Ascending aorta (tissue), 2 donors: ENCODE results near the gene SUSD3. TPM values are rescaled to one million over a fixed set of nuclear protein-coding genes. Genes with fewer than 3 reads are reported as not detected.

Source experiments
- DNase-seq, 2 donors: peaks; one replicate each; pipeline ENCODE4 v3.0.0-alpha.2; 2019; ENCODE audit warnings: low spot score in 2 of 2
- H3K27ac ChIP-seq, 2 donors: fragments of 200-600 bp; sonication (generic); one replicate each; pipeline ENCODE4 v1.5.1; 2016 to 2017; ENCODE audit warnings: mild to moderate bottlenecking in 1 of 2
- H3K27me3 ChIP-seq: fragments of 200-600 bp; sonication (generic); one replicate; pipeline ENCODE4 v1.5.1; 2017
- H3K36me3 ChIP-seq, 2 donors: fragments of 200-600 bp; sonication (generic); one replicate each; pipeline ENCODE4 v1.5.1; 2016
- H3K4me1 ChIP-seq, 2 donors: fragments of 200-600 bp; sonication (generic); one replicate each; pipeline ENCODE4 v1.5.1; 2016 to 2017; ENCODE audit warnings: mild to moderate bottlenecking in 1 of 2
- H3K4me3 ChIP-seq, 2 donors: fragments of 200-600 bp; sonication (generic); one replicate each; pipeline ENCODE4 v1.5.1; 2016 to 2017; ENCODE audit warnings: mild to moderate bottlenecking in 1 of 2
- H3K9me3 ChIP-seq, 2 donors: fragments of 200-600 bp; sonication (generic); one replicate each; pipeline ENCODE4 v1.5.1; 2016
- CTCF ChIP-seq, 3 experiments: fragments of 200-600 bp in 2 of 3; fragments of 450-650 bp in 1 of 3; sonication (generic) in 2 of 3; IDR thresholded peaks; one replicate each; pipeline ENCODE4 v1.5.1; 2016 to 2019; ENCODE audit warnings: antibody characterized with exemption in 3 of 3, mild to moderate bottlenecking in 1 of 3, moderate library complexity in 1 of 3
- intact Hi-C: fragments of 100-400 bp; cut with DNase I; formaldehyde crosslinking; loops from one replicate; pipeline ENCODE4 v1.15.1; 2023
- total RNA-seq: library from RNA; depleted of rRNA; stranded (reverse); fragments of >200 nt; gene quantifications from one replicate; pipeline ENCODE4 v1.1.0, GENCODE V29; 2016

The SUSD3 gene
- total RNA-seq, 1 donor from 2014 or later: not detected

- intact Hi-C loops: loop anchor here (10.0 kb wide), 1 partner anchor 447 kb away; the partner anchor contains the start of gene IPPK
- Histone ChIP-seq H3K36me3 (peaks cover 47 to 51% of the 10 kb centered on the region in 2 donors), H3K4me1 (peaks cover 5 to 27% of the 10 kb centered on the region in 2 donors), H3K9me3 (no peaks in the 10 kb centered on the region), H3K4me3 (no peak overlapping the region), H3K27me3 (no peaks in the 10 kb centered on the region), H3K27ac (peak overlapping the region; percentile 63 to 72)
- TF ChIP-seq CTCF (IDR thresholded peaks at IDR 0.05): no peak
- DNase-seq: peak in 1 of 2 donors; percentile 63
Observed at GRCh38 chr9:93121316-93122241, 63.1 kb downstream of the SUSD3 start.

GRCh38 chr9:93122721-93123221 lies 64.3 kb downstream of the SUSD3 start:
- Histone ChIP-seq H3K9me3 (no peaks in the 10 kb centered on the region), H3K4me3 (no peak overlapping the region), H3K27me3 (no peaks in the 10 kb centered on the region), H3K36me3 (peaks cover 47 to 51% of the 10 kb centered on the region in 2 donors), H3K27ac (no peak overlapping the region), H3K4me1 (peaks cover 16 to 37% of the 10 kb centered on the region in 2 donors)
- intact Hi-C loops: loop anchor here (10.0 kb wide), 1 partner anchor 448 kb away; the partner anchor contains the start of gene IPPK
- no peak for TF ChIP-seq CTCF (IDR thresholded peaks at IDR 0.05)
- peak; percentile 5 to 62 for DNase-seq

GRCh38 chr9:93123561-93124283 lies 65.2 kb downstream of the SUSD3 start:
- Histone ChIP-seq H3K27ac (no peak overlapping the region), H3K27me3 (no peaks in the 10 kb centered on the region), H3K9me3 (no peaks in the 10 kb centered on the region), H3K4me1 (peaks cover 22 to 45% of the 10 kb centered on the region in 2 donors), H3K4me3 (no peak overlapping the region), H3K36me3 (peaks cover 47 to 51% of the 10 kb centered on the region in 2 donors)
- TF ChIP-seq CTCF (IDR thresholded peaks at IDR 0.05): no peak
- DNase-seq: peak; percentile 7 to 62
- intact Hi-C loops: loop anchor here (10.0 kb wide), 1 partner anchor 449 kb away; the partner anchor contains the start of gene IPPK

- Histone ChIP-seq H3K27me3 (no peaks in the 10 kb centered on the region), H3K36me3 (peaks cover 47 to 51% of the 10 kb centered on the region in 2 donors), H3K4me3 (no peak overlapping the region), H3K27ac (no peak overlapping the region), H3K9me3 (no peaks in the 10 kb centered on the region), H3K4me1 (peaks cover 25 to 41% of the 10 kb centered on the region in 2 donors)
- TF ChIP-seq CTCF (IDR thresholded peaks at IDR 0.05): no peak
- peak in 1 of 2 donors; percentile 58 for DNase-seq
- intact Hi-C loops: loop anchor here (10.0 kb wide), 1 partner anchor 450 kb away; the partner anchor contains the start of gene IPPK
Observed at GRCh38 chr9:93124793-93125192, 66.3 kb downstream of the SUSD3 start.

GRCh38 chr9:93125331-93125894 lies 66.9 kb downstream of the SUSD3 start:
- Histone ChIP-seq H3K4me3 (no peak overlapping the region), H3K4me1 (peaks cover 25 to 44% of the 10 kb centered on the region in 2 donors), H3K27ac (no peak overlapping the region), H3K9me3 (no peaks in the 10 kb centered on the region), H3K27me3 (no peaks in the 10 kb centered on the region), H3K36me3 (peaks cover 47 to 51% of the 10 kb centered on the region in 2 donors)
- TF ChIP-seq CTCF (IDR thresholded peaks at IDR 0.05): no peak
- DNase-seq: peak in 1 of 2 donors; percentile 59
- intact Hi-C loops: loop anchor here (10.0 kb wide), 1 partner anchor 451 kb away; the partner anchor contains the start of gene IPPK
